Thyroid gland (tissue), 4 donors: ENCODE data around the gene WDFY4.

Experiments used
- POLR2A ChIP-seq, 2 donors: fragments of 450-650 bp; IDR thresholded peaks; one replicate each; pipeline ENCODE4 v1.6.1; 2017; ENCODE audit warnings: antibody characterized with exemption in 2 of 2, mild to moderate bottlenecking in 2 of 2, moderate library complexity in 1 of 2
- TF ChIP-seq, protein P1 (sequence below), 6 experiments: fragments of 200-600 bp in 3 of 6; fragments of 450-650 bp in 3 of 6; sonication (generic) in 3 of 6; IDR thresholded peaks; one replicate each; pipeline ENCODE4 v1.5.1; 2016 to 2019; ENCODE audit warnings: antibody characterized with exemption in 6 of 6, mild to moderate bottlenecking in 2 of 6, inconsistent platforms in 1 of 6, moderate library complexity in 1 of 6

DNA sequence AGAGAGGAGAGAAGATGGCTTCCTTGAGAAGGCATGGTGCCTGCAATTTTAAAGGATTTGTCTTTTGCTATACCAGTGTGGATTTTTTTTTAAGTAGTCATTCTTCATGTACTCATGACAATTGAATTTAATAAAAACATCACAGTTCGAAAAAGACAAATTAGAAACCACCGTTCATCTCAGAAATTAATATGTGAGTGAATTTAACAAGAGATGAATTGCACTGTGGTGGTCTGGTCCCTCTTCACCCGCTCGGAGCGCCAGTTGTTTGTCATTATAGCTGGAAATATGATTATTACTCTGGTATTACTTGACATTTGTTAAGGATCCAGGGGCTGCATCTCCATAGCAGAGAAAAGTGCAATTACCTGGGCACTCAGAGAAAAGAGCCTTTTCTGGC lies 163.0 kb downstream of the WDFY4 start:
- TF ChIP-seq, protein P1, sequence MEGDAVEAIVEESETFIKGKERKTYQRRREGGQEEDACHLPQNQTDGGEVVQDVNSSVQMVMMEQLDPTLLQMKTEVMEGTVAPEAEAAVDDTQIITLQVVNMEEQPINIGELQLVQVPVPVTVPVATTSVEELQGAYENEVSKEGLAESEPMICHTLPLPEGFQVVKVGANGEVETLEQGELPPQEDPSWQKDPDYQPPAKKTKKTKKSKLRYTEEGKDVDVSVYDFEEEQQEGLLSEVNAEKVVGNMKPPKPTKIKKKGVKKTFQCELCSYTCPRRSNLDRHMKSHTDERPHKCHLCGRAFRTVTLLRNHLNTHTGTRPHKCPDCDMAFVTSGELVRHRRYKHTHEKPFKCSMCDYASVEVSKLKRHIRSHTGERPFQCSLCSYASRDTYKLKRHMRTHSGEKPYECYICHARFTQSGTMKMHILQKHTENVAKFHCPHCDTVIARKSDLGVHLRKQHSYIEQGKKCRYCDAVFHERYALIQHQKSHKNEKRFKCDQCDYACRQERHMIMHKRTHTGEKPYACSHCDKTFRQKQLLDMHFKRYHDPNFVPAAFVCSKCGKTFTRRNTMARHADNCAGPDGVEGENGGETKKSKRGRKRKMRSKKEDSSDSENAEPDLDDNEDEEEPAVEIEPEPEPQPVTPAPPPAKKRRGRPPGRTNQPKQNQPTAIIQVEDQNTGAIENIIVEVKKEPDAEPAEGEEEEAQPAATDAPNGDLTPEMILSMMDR (IDR thresholded peaks at IDR 0.05), result no peak
- TF ChIP-seq POLR2A (IDR thresholded peaks at IDR 0.05), result no peak
